HFFc6 (cell line): ENCODE measurements around the gene TMPRSS3. TPM values are rescaled to one million over a fixed set of nuclear protein-coding genes. Genes with fewer than 3 reads are reported as not detected.

Experiments
- DNase-seq: peaks from one replicate; pipeline ENCODE4 v3.0.0-alpha.2; 2018
- H3K27ac Mint-ChIP-seq: 2 replicates; pipeline ENCODE4 v1.8.0; 2020; ENCODE audit warnings: mild to moderate bottlenecking, mixed read lengths
- H3K27me3 Mint-ChIP-seq: 2 replicates; pipeline ENCODE4 v1.8.0; 2021; ENCODE audit warnings: mild to moderate bottlenecking, moderate library complexity, mixed read lengths; ENCODE audit not compliant: insufficient read depth
- H3K36me3 Mint-ChIP-seq: 2 replicates; pipeline ENCODE4 v1.8.0; 2021; ENCODE audit warnings: low read depth, mixed read lengths
- H3K4me1 Mint-ChIP-seq: 2 replicates; pipeline ENCODE4 v1.8.0; 2020; ENCODE audit warnings: low read depth, mixed read lengths
- H3K4me3 Mint-ChIP-seq: 2 replicates; pipeline ENCODE4 v1.8.0; 2020; ENCODE audit warnings: mild to moderate bottlenecking, moderate library complexity, mixed read lengths
- H3K9me3 Mint-ChIP-seq: 2 replicates; pipeline ENCODE4 v1.8.0; 2020; ENCODE audit warnings: mild to moderate bottlenecking, mixed read lengths
- total RNA-seq, 6 experiments: library from RNA; stranded (reverse); fragmentation: NEBNext Ultra II Directional; extraction: Animal tissue kit (Norgen Biotek cat#: 25700); gene quantifications; 2 replicates in 1 of 6; 3 replicates in 5 of 6; pipeline ENCODE4 v1.2.3, GENCODE V29; 2021
- TF ChIP-seq, protein P1 (sequence below): fragments of 200-600 bp; sonication (generic); IDR thresholded peaks from 2 replicates; pipeline ENCODE4 v1.5.0; 2021; ENCODE audit warnings: antibody characterized with exemption, mild to moderate bottlenecking

The TMPRSS3 gene
- total RNA-seq, 6 experiments from 2014 or later, result not detected

DNA sequence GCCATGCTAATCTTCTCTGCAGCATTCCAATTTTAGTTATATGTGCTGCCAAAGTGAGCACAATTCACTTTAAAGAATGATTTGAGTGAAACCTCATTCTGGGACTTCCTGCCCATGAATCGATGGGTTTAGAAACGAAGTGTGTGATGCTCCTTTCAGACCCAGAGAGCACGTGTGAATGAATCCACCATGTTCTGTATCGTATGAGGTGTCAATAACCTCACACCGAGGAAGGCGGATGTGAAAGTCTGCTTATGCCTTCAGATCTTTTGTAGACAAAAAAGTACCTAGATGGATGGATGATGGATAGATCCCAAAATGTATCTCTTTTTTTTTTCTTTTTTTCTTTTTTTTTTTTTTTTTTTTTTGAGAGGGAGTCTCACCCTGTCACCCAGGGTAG, 21.7 kb upstream of the TMPRSS3 start:
- Mint-ChIP-seq H3K4me3 (no peak overlapping the region), H3K9me3 (peaks cover 67% of the 10 kb centered on the region), H3K4me1 (no peaks in the 10 kb centered on the region), H3K27me3 (peaks cover 3% of the 10 kb centered on the region; the same call in 1 of the 2 replicates), H3K36me3 (no peaks in the 10 kb centered on the region), H3K27ac (no peak overlapping the region)
- no peak for DNase-seq
- TF ChIP-seq, protein P1, sequence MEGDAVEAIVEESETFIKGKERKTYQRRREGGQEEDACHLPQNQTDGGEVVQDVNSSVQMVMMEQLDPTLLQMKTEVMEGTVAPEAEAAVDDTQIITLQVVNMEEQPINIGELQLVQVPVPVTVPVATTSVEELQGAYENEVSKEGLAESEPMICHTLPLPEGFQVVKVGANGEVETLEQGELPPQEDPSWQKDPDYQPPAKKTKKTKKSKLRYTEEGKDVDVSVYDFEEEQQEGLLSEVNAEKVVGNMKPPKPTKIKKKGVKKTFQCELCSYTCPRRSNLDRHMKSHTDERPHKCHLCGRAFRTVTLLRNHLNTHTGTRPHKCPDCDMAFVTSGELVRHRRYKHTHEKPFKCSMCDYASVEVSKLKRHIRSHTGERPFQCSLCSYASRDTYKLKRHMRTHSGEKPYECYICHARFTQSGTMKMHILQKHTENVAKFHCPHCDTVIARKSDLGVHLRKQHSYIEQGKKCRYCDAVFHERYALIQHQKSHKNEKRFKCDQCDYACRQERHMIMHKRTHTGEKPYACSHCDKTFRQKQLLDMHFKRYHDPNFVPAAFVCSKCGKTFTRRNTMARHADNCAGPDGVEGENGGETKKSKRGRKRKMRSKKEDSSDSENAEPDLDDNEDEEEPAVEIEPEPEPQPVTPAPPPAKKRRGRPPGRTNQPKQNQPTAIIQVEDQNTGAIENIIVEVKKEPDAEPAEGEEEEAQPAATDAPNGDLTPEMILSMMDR, result no peak

DNA sequence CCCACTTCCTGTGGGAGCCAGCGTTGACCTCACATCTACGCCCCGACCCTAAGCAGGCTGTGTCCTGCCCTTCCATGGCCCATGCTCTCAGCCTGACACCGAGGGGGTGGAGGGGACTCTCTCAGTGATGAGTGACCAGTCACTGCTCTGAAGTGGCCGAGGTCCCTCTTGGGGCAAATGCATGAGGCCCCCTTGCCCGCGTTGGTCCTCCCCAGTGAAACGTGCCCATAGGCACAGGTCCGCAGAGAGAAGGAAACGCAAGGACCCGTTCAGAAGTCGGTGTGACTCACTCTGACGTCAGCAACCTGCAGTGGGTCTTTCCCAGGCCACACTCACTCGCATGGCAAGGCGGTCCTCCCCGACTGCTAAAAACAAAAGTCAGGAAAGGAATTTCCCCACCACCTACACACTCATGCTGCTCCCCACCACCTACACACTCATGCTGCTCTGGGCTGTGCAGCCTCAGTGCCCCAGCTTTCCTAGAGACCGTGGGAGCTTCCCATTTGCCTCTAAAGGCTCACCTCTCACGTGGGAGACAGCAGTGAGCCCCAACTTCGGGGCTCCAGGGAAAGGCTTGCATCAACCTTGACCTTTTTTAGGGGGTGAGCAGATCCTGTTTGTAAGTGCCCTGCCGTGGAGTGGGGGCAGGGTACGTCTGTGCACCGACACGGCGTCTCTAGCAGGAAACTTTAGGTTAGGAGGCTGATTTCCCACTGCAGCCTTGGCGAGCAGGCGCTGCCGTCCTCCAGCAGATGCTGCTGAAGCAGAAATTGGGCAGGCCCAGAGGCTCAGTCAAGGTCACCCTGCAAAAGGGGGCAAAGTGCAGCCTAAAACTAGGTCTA, 19.3 kb upstream of the TMPRSS3 start:
- no peak for DNase-seq
- no peak overlapping the region for H3K4me3 Mint-ChIP-seq
- peaks cover 3% of the 10 kb centered on the region; the same call in 1 of the 2 replicates for H3K27me3 Mint-ChIP-seq
- H3K36me3 Mint-ChIP-seq, result no peaks in the 10 kb centered on the region
- no peak overlapping the region for H3K27ac Mint-ChIP-seq
- no peaks in the 10 kb centered on the region for H3K4me1 Mint-ChIP-seq
- TF ChIP-seq, protein P1, result no peak
- H3K9me3 Mint-ChIP-seq, result peaks cover 50% of the 10 kb centered on the region

DNA sequence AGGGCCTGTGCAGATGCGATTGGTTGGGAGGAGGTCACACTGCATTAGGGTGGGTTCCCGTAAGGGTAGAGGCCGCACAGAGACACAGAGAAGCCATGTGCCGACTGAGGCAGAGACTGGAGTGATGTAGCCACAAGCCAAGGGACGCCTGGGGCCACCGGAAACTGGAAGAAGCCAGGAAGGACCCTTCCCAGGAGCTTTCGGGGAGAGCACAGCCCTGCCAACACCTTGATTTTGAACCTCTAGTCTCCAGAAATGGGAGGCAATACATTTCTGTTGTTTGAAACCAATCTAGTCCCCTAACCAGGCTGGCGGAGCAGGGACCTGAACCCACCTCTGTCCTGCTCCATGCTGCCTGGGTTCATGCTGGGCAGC, 18.7 kb upstream of the TMPRSS3 start:
- H3K27ac Mint-ChIP-seq, result no peak overlapping the region
- H3K4me3 Mint-ChIP-seq, result no peak overlapping the region
- DNase-seq, result no peak
- H3K4me1 Mint-ChIP-seq, result no peaks in the 10 kb centered on the region
- TF ChIP-seq, protein P1, result no peak
- peaks cover 51% of the 10 kb centered on the region for H3K9me3 Mint-ChIP-seq
- H3K36me3 Mint-ChIP-seq, result no peaks in the 10 kb centered on the region
- H3K27me3 Mint-ChIP-seq, result peaks cover 3% of the 10 kb centered on the region; the same call in 1 of the 2 replicates

DNA sequence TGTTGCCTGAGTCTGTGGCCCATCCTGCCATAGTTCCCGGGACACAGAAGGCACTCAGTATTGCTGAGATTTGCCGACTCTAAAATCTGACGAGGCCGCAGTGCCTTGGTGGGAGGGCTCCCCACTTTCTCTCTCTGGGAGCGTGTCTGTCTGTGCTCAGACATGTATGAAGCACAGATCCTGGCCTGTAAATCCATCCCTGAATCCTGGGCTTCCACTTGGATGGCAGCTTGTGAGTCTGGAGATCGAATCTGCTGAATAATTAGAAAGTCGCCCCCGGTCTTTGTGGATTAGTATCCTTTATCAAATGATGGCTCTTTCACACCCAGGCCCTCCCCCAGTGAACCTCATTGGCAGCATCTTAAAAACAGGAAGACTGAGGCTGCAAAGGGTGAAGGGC, 18.2 kb upstream of the TMPRSS3 start:
- Mint-ChIP-seq H3K27me3 (peaks cover 3% of the 10 kb centered on the region; the same call in 1 of the 2 replicates), H3K4me3 (no peak overlapping the region), H3K36me3 (no peaks in the 10 kb centered on the region), H3K27ac (no peak overlapping the region), H3K9me3 (peaks cover 50% of the 10 kb centered on the region), H3K4me1 (no peaks in the 10 kb centered on the region)
- TF ChIP-seq, protein P1, result no peak
- no peak for DNase-seq

DNA sequence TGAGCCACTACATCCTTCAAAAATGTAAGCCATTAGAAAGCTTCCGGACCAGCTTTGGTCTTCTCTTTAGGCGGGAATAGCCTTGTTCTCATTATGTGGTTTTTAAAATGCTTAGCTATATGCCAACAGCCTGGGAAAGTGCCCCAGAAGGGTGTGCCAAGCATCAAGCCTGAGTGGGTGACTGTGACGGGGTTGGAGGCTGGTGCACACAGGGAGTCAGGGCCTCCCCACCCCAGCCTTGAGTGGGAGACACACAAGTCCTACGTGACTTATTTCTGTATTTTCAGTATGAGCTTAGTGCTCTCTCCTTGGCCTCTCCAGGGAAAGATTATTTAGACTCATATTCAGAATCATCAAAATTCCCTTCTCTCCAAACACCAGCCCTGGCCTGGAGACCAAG, 17.6 kb upstream of the TMPRSS3 start:
- H3K9me3 Mint-ChIP-seq, result peaks cover 45% of the 10 kb centered on the region
- no peaks in the 10 kb centered on the region for H3K36me3 Mint-ChIP-seq
- TF ChIP-seq, protein P1, result no peak
- H3K27me3 Mint-ChIP-seq, result peaks cover 3% of the 10 kb centered on the region; the same call in 1 of the 2 replicates
- H3K4me1 Mint-ChIP-seq, result no peaks in the 10 kb centered on the region
- DNase-seq, result no peak
- no peak overlapping the region for H3K27ac Mint-ChIP-seq
- H3K4me3 Mint-ChIP-seq, result no peak overlapping the region
